Measurements from ENCODE around the gene PTPRG. TPM values are rescaled to one million over a fixed set of nuclear protein-coding genes. Genes with fewer than 3 reads are reported as not detected.

The PTPRG gene
- total RNA-seq, 1 donor from 2014 or later, result 0.22 TPM

GRCh38 chr3:62249484-62249776, 688.1 kb downstream of the PTPRG start:
- no peak for ATAC-seq (ENCODE audit: low read depth)
- Mint-ChIP-seq H3K36me3 (ENCODE audit: low read depth) (no peaks in the 10 kb centered on the region), H3K4me3 (no peak overlapping the region), H3K27me3 (no peaks in the 10 kb centered on the region), H3K4me1 (no peaks in the 10 kb centered on the region), H3K9me3 (no peaks in the 10 kb centered on the region), H3K27ac (no peak overlapping the region)
- TF ChIP-seq, protein P1, sequence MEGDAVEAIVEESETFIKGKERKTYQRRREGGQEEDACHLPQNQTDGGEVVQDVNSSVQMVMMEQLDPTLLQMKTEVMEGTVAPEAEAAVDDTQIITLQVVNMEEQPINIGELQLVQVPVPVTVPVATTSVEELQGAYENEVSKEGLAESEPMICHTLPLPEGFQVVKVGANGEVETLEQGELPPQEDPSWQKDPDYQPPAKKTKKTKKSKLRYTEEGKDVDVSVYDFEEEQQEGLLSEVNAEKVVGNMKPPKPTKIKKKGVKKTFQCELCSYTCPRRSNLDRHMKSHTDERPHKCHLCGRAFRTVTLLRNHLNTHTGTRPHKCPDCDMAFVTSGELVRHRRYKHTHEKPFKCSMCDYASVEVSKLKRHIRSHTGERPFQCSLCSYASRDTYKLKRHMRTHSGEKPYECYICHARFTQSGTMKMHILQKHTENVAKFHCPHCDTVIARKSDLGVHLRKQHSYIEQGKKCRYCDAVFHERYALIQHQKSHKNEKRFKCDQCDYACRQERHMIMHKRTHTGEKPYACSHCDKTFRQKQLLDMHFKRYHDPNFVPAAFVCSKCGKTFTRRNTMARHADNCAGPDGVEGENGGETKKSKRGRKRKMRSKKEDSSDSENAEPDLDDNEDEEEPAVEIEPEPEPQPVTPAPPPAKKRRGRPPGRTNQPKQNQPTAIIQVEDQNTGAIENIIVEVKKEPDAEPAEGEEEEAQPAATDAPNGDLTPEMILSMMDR (IDR thresholded peaks at IDR 0.05), result no peak
- intact Hi-C loops (cut with micrococcal nuclease), result no loop called here
- no peak for DNase-seq
- ChIA-PET CTCF (no interaction called here), POLR2A (no interaction called here)

DNA sequence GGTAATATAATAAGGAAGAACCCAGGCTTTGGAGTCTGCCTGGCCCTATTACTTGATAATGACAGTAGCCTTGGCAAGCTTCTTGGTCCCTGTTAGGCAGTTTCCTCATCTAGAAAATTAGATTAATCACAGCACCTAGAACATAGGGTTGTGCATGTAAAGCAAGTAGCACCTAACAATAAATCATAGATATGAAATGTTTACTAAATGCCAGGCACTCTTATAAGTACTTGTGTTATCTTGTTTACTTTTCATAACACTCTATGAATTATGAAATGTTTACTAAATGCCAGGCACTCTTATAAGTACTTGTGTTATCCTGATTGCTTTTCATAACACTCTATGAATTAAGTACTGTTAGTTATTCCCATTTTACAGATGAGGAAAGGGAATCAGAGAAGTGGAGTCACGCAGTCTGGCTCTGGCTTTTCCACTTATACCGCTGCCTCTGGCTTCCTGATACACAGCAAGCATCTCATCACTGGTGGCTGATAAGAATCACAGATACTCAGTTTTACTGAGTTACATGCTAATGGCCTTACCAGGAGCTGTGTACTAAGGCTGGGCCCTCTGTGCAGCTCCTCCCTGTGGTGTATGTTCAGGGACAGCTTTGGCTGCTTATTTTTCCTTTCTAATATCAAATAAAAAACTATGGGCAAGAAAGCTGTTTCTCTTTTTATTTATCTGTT, 688.6 kb downstream of the PTPRG start:
- Mint-ChIP-seq H3K9me3 (no peaks in the 10 kb centered on the region), H3K27ac (no peak overlapping the region), H3K27me3 (no peaks in the 10 kb centered on the region), H3K4me3 (no peak overlapping the region), H3K36me3 (ENCODE audit: low read depth) (no peaks in the 10 kb centered on the region), H3K4me1 (no peaks in the 10 kb centered on the region)
- ATAC-seq (ENCODE audit: low read depth) (no peak), DNase-seq (no peak)
- intact Hi-C loops (cut with micrococcal nuclease), result no loop called here
- ChIA-PET POLR2A (no interaction called here), CTCF (no interaction called here)
- TF ChIP-seq, protein P1 (IDR thresholded peaks at IDR 0.05), result no peak

GRCh38 chr3:62252438-62253157, 691.2 kb downstream of the PTPRG start:
- H3K4me1 Mint-ChIP-seq, result no peaks in the 10 kb centered on the region
- H3K27me3 Mint-ChIP-seq, result no peaks in the 10 kb centered on the region
- intact Hi-C loops (cut with micrococcal nuclease), result no loop called here
- no peaks in the 10 kb centered on the region for H3K9me3 Mint-ChIP-seq
- H3K4me3 Mint-ChIP-seq, result no peak overlapping the region
- ChIA-PET POLR2A (no interaction called here), CTCF (no interaction called here)
- no peaks in the 10 kb centered on the region for H3K36me3 Mint-ChIP-seq (ENCODE audit: low read depth)
- no peak overlapping the region for H3K27ac Mint-ChIP-seq
- ATAC-seq (ENCODE audit: low read depth) (no peak), DNase-seq (no peak)
- TF ChIP-seq, protein P1 (IDR thresholded peaks at IDR 0.05), result no peak

DNA sequence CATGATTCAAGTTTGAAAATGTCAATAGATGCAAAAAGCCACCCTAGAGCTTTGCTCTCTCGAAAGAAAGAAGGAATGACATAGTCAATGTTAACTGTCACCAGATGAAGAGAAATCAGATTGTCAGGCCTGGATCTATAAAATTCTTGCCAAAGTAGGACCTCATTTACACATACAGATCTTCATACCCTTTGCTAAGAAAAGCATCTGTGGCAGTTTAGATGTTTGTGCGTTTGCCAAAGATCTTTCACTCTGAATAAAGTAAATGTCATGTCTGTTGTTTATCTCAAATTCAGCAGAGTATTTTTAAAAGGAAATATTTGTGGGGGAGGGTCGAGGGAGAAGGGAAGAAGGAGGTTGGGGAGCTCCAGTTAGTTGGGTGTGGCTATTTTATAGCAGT, 692.6 kb downstream of the PTPRG start:
- Mint-ChIP-seq H3K27ac (no peak overlapping the region), H3K4me3 (no peak overlapping the region), H3K4me1 (no peaks in the 10 kb centered on the region), H3K9me3 (no peaks in the 10 kb centered on the region), H3K36me3 (ENCODE audit: low read depth) (no peaks in the 10 kb centered on the region), H3K27me3 (no peaks in the 10 kb centered on the region)
- DNase-seq (no peak), ATAC-seq (ENCODE audit: low read depth) (no peak)
- TF ChIP-seq, protein P1 (IDR thresholded peaks at IDR 0.05), result no peak
- ChIA-PET POLR2A (no interaction called here), CTCF (no interaction called here)
- intact Hi-C loops (cut with micrococcal nuclease), result no loop called here

DNA sequence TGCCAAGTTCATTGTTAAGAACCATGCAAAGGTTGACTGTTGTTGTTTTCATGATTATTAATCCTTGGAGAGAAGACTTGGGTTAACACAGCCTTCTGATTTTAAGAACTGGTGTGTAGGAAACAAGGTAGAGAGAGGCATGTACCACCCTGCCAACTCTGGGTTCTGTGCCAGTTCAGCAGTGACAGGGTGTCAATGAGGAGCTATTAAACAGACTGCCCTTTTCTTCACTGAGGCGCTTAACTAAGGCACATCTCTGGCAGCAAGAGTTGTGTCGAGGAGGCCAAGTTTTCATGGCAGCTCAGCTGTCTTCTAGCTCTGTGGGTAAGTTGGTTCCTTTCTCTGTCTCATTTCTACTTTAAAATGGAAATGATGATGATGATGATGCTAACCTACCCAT, 694.4 kb downstream of the PTPRG start:
- TF ChIP-seq, protein P1 (IDR thresholded peaks at IDR 0.05), result no peak
- Mint-ChIP-seq H3K27ac (no peak overlapping the region), H3K4me1 (no peaks in the 10 kb centered on the region), H3K4me3 (no peak overlapping the region), H3K27me3 (no peaks in the 10 kb centered on the region), H3K9me3 (no peaks in the 10 kb centered on the region), H3K36me3 (ENCODE audit: low read depth) (no peaks in the 10 kb centered on the region)
- POLR2A ChIA-PET, result no interaction called here
- CTCF ChIA-PET, result no interaction called here
- intact Hi-C loops (cut with micrococcal nuclease), result no loop called here
- DNase-seq (no peak), ATAC-seq (ENCODE audit: low read depth) (no peak)

All from activated B cell treated with CpG ODN at 0.5 μM for 24 hours (primary cell).